ENCODE results near the gene RNASE7.

RNASE7 gene

DNA sequence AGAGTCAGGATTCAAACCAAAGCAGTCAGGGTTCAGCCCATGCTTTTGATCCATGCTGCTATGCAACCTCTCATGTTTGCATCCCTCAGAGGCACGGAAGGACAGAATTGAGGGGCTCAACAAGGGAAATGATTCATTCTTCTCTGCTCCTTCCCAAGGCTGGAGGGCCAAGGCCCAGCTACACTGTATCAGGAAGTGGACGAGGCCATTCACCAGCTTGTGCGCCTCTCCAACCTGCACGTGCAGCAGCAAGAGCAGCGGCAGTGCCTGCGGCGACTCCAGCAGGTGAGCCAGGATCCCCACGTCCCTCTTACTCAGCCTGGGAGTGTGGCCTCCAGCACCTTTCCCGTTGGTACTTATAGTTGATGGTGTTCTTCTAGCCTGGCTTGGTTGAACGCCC lies 36.6 kb downstream of the RNASE7 start:
- peaks cover 41% of the 10 kb centered on the region for H3K27me3 Mint-ChIP-seq
- no peaks in the 10 kb centered on the region for H3K9me3 Mint-ChIP-seq
- H3K4me3 Mint-ChIP-seq, result no peak overlapping the region
- ATAC-seq, result no peak
- H3K27ac Mint-ChIP-seq, result no peak overlapping the region
- H3K4me1 Mint-ChIP-seq, result peaks cover 5% of the 10 kb centered on the region
- no peaks in the 10 kb centered on the region for H3K36me3 Mint-ChIP-seq

DNA sequence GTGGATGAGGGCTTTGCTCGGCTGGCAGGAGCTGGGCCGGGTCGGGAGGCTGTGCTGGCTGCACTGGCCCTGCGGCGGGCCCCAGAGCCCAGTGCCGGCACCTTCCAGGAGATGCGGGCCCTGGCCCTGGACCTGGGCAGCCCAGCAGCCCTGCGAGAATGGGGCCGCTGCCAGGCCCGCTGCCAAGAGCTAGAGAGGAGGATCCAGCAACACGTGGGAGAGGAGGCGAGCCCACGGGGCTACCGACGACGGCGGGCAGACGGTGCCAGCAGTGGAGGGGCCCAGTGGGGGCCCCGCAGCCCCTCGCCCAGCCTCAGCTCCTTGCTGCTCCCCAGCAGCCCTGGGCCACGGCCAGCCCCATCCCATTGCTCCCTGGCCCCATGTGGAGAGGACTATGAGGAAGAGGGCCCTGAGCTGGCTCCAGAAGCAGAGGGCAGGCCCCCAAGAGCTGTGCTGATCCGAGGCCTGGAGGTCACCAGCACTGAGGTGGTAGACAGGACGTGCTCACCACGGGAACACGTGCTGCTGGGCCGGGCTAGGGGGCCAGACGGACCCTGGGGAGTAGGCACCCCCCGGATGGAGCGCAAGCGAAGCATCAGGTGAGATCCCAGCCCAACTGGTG lies 39.5 kb downstream of the RNASE7 start:
- ATAC-seq, result no peak
- peaks cover 9% of the 10 kb centered on the region for H3K4me1 Mint-ChIP-seq
- no peaks in the 10 kb centered on the region for H3K36me3 Mint-ChIP-seq
- peaks cover 16% of the 10 kb centered on the region for H3K27me3 Mint-ChIP-seq
- H3K9me3 Mint-ChIP-seq, result no peaks in the 10 kb centered on the region
- no peak overlapping the region for H3K4me3 Mint-ChIP-seq
- no peak overlapping the region for H3K27ac Mint-ChIP-seq

- no peak for ATAC-seq
- peaks cover 14% of the 10 kb centered on the region for H3K4me1 Mint-ChIP-seq
- no peaks in the 10 kb centered on the region for H3K9me3 Mint-ChIP-seq
- H3K27ac Mint-ChIP-seq, result no peak overlapping the region
- H3K27me3 Mint-ChIP-seq, result peaks cover 16% of the 10 kb centered on the region
- H3K4me3 Mint-ChIP-seq, result no peak overlapping the region
- H3K36me3 Mint-ChIP-seq, result no peaks in the 10 kb centered on the region
Observed at GRCh38 chr14:21083565-21084325, 41.6 kb downstream of the RNASE7 start.

- no peaks in the 10 kb centered on the region for H3K36me3 Mint-ChIP-seq
- H3K9me3 Mint-ChIP-seq, result no peaks in the 10 kb centered on the region
- H3K27me3 Mint-ChIP-seq, result peaks cover 16% of the 10 kb centered on the region
- peaks cover 14% of the 10 kb centered on the region for H3K4me1 Mint-ChIP-seq
- no peak overlapping the region for H3K27ac Mint-ChIP-seq
- no peak overlapping the region for H3K4me3 Mint-ChIP-seq
- no peak for ATAC-seq
Observed at GRCh38 chr14:21084396-21084795, 42.2 kb downstream of the RNASE7 start.

- Mint-ChIP-seq H3K27ac (no peak overlapping the region), H3K36me3 (no peaks in the 10 kb centered on the region), H3K4me1 (peaks cover 14% of the 10 kb centered on the region), H3K4me3 (no peak overlapping the region), H3K9me3 (no peaks in the 10 kb centered on the region), H3K27me3 (peaks cover 16% of the 10 kb centered on the region)
- ATAC-seq, result no peak
Observed at GRCh38 chr14:21084998-21085853, 43.1 kb downstream of the RNASE7 start.

GRCh38 chr14:21086908-21087293 lies 44.7 kb downstream of the RNASE7 start:
- Mint-ChIP-seq H3K36me3 (peaks cover 7% of the 10 kb centered on the region), H3K27me3 (peaks cover 11% of the 10 kb centered on the region), H3K9me3 (no peaks in the 10 kb centered on the region), H3K4me1 (peaks cover 20% of the 10 kb centered on the region), H3K27ac (peak overlapping the region; percentile 36), H3K4me3 (no peak overlapping the region)
- ATAC-seq, result no peak

GRCh38 chr14:21087294-21088091 lies 45.3 kb downstream of the RNASE7 start:
- Mint-ChIP-seq H3K27me3 (peaks cover 7% of the 10 kb centered on the region), H3K9me3 (no peaks in the 10 kb centered on the region), H3K27ac (no peak overlapping the region), H3K36me3 (peaks cover 7% of the 10 kb centered on the region), H3K4me3 (no peak overlapping the region), H3K4me1 (peaks cover 23% of the 10 kb centered on the region)
- peak; percentile 76 for ATAC-seq

DNA sequence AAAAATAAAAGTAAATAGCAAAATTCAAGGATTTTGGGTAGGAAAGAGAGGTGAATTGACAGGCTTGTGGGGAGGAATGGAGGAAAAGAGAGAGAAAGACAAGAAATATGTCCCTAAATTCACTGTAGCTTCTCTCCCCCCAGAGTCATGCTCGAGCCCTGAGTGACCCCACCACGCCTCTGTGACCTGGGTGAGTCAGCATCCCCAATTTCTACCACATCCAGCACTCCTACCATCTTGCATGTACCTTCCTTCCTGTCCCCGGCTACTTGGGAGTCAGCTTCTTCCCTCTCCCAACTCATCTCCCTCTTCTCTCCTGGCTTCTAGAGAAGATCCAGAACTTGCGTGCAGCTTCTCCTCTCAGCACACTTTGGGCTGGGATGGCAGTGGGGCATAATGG lies 46.5 kb downstream of the RNASE7 start:
- H3K27me3 Mint-ChIP-seq, result peaks cover 11% of the 10 kb centered on the region
- H3K9me3 Mint-ChIP-seq, result no peaks in the 10 kb centered on the region
- ATAC-seq, result no peak
- no peak overlapping the region for H3K4me3 Mint-ChIP-seq
- H3K27ac Mint-ChIP-seq, result no peak overlapping the region
- H3K4me1 Mint-ChIP-seq, result peaks cover 31% of the 10 kb centered on the region
- peaks cover 7% of the 10 kb centered on the region for H3K36me3 Mint-ChIP-seq

- Mint-ChIP-seq H3K9me3 (no peaks in the 10 kb centered on the region), H3K27ac (no peak overlapping the region), H3K4me3 (no peak overlapping the region), H3K36me3 (peaks cover 7% of the 10 kb centered on the region), H3K4me1 (peaks cover 31% of the 10 kb centered on the region), H3K27me3 (peaks cover 11% of the 10 kb centered on the region)
- ATAC-seq, result no peak
Observed at GRCh38 chr14:21089271-21089670, 47.1 kb downstream of the RNASE7 start.

DNA sequence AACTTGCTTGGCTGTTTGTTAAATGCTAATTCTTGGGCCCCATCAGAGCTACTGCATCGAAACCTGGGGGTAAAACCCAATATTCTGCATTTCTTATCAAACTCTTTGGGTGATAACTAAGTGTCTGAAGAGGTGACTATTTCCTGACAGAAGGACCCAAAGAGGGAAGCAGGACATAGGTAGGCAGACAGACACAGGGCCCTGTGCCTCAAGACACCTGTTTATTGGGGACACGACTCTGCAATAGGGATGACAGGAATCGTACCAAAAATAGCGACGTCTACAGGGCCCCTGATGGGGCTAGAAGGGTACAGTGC lies 47.7 kb downstream of the RNASE7 start:
- peaks cover 11% of the 10 kb centered on the region for H3K27me3 Mint-ChIP-seq
- H3K9me3 Mint-ChIP-seq, result no peaks in the 10 kb centered on the region
- ATAC-seq, result no peak
- peaks cover 31% of the 10 kb centered on the region for H3K4me1 Mint-ChIP-seq
- H3K4me3 Mint-ChIP-seq, result no peak overlapping the region
- H3K36me3 Mint-ChIP-seq, result peaks cover 7% of the 10 kb centered on the region
- no peak overlapping the region for H3K27ac Mint-ChIP-seq

DNA sequence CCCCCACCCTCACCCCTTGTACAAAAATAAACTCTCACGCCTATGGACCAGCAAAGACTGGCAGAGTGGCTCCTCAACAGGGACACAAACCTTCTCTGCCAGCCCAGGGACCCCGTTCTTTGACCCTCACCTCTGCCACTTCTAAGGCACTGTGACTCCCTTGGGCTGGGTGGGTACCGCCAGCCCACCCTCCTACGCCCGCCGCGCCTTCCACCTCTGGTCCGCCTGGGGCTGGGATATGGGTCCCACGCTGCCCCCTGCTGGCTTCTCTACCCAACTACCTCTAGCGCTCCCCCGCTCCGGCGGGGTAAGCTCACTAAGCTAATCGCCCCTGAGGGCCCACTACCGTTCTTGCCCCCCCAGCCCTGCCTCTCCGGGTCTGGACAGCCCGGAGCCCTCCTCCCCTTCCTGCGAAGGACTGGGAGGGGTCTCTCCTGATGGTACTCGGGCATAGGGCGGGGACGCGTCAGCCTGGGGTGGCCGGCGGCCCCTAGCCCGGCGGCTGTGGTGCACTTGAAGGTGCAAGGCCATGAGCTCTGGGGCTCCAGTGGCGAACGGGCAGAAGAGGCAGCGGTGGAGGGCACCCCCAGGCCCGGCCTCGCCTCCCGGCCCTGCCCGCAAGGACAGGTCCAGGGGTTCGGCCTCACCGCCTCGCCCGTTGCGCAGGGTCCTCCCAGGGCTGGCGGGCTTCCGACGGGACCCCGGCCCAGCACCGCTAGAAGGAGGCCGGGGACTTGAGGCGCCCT lies 48.2 kb downstream of the RNASE7 start:
- peaks cover 7% of the 10 kb centered on the region for H3K36me3 Mint-ChIP-seq
- no peaks in the 10 kb centered on the region for H3K9me3 Mint-ChIP-seq
- peaks cover 11% of the 10 kb centered on the region for H3K27me3 Mint-ChIP-seq
- ATAC-seq, result peak; percentile 3
- no peak overlapping the region for H3K4me3 Mint-ChIP-seq
- H3K27ac Mint-ChIP-seq, result no peak overlapping the region
- H3K4me1 Mint-ChIP-seq, result peaks cover 31% of the 10 kb centered on the region

DNA sequence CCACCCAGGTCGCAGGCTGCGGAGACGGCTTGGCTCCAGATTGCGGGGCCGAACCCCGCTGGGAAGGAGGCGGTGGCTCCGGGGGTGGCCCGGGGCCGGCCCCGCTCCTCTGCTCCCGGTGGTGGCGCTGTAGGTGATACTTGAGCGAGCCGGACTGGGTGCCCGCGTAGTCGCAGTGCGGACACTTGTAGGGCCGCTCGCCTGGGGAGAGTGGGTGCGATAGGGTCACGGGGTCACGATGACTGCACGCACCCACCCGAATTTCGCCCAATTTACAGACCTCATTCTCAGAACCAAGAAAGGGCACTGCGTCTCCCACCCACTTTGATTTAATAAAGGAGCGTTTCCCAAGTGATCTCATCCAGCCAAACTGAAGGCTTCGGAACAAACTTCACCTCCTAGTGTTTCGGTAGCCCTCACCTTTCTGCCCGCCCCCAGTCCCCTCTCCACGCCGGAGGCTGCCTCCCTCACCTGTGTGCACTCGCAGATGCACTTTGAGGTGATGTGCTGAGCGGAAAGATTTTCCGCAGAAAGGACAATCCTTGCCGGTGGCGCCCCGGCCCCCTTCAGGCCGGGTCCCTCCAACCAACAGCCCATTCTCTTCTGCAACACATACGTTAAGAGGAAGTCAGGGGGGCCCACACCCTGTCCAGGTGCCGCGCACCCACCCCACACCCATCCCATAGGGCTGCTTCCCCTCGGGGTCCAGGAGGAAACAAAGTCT lies 48.9 kb downstream of the RNASE7 start:
- H3K27ac Mint-ChIP-seq, result peak overlapping the region; percentile 41
- H3K27me3 Mint-ChIP-seq, result peaks cover 11% of the 10 kb centered on the region
- no peaks in the 10 kb centered on the region for H3K9me3 Mint-ChIP-seq
- H3K4me1 Mint-ChIP-seq, result peaks cover 31% of the 10 kb centered on the region
- no peak overlapping the region for H3K4me3 Mint-ChIP-seq
- H3K36me3 Mint-ChIP-seq, result peaks cover 7% of the 10 kb centered on the region
- no peak for ATAC-seq

GRCh38 chr14:21091821-21092272 lies 49.7 kb downstream of the RNASE7 start:
- H3K36me3 Mint-ChIP-seq, result peaks cover 7% of the 10 kb centered on the region
- no peak overlapping the region for H3K4me3 Mint-ChIP-seq
- ATAC-seq, result no peak
- H3K9me3 Mint-ChIP-seq, result no peaks in the 10 kb centered on the region
- peak overlapping the region; percentile 41 for H3K27ac Mint-ChIP-seq
- peaks cover 25% of the 10 kb centered on the region for H3K4me1 Mint-ChIP-seq
- peaks cover 11% of the 10 kb centered on the region for H3K27me3 Mint-ChIP-seq
